Measurements from ENCODE around the gene CHAF1A.
A peak's percentile ranks its signal among the peaks of the same experiment; 100 is the strongest.

DNA sequence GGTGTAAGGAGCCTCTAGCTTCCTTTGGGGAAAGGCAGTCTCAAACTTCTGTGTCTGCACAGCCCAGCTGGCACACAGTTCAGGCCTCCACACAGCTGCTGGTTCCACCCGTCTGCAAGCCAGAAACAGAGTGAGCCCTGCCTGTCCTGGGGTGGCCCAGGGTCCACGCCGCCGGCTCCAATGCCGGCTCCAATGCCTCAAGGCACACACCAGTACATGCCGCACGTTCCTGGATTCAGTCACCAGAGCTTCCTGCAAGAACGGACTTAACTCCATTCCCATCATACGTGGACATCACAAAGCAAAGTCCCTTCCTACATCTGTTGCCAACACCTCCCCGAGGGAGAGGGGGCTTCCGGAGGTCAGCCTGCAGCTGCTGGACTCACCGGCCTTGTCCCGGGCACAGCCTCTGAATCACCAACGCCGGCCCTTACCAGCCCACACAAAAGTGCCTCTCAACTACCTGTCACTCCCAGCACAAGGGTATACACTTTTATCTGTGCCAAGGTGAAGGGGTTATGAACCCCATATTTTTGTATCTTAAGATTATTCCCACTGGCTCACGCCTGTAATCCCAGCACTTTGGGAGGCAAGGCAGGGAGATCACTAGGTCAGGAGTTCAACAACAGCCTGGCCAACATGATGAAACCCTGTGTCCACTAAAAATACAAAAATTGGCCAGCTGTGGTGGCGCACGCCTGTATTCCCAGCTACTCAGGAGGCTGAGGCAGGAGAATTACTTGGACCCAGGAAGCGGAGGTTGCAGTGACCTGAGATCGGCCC lies 10.5 kb upstream of the CHAF1A start:
- TF ChIP-seq, protein P1, sequence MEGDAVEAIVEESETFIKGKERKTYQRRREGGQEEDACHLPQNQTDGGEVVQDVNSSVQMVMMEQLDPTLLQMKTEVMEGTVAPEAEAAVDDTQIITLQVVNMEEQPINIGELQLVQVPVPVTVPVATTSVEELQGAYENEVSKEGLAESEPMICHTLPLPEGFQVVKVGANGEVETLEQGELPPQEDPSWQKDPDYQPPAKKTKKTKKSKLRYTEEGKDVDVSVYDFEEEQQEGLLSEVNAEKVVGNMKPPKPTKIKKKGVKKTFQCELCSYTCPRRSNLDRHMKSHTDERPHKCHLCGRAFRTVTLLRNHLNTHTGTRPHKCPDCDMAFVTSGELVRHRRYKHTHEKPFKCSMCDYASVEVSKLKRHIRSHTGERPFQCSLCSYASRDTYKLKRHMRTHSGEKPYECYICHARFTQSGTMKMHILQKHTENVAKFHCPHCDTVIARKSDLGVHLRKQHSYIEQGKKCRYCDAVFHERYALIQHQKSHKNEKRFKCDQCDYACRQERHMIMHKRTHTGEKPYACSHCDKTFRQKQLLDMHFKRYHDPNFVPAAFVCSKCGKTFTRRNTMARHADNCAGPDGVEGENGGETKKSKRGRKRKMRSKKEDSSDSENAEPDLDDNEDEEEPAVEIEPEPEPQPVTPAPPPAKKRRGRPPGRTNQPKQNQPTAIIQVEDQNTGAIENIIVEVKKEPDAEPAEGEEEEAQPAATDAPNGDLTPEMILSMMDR (IDR thresholded peaks at IDR 0.05 in 8 of 11, conservative IDR thresholded peaks at IDR 0.05 in 3 of 11): no peak
- no peak for TF ChIP-seq POLR2A (IDR thresholded peaks at IDR 0.05)
- TF ChIP-seq POLR2AphosphoS5 (IDR thresholded peaks at IDR 0.05): peak; percentile 86 to 94 (median 90)
